Measurements from ENCODE around the gene ZNF584.

The ZNF584 gene

GRCh38 chr19:58398087-58398486 lies 10.4 kb upstream of the ZNF584 start:
- no peaks in the 10 kb centered on the region; the same call in 1 of the 2 replicates for H3K79me2 ChIP-seq (ENCODE audit: low read length)

DNA sequence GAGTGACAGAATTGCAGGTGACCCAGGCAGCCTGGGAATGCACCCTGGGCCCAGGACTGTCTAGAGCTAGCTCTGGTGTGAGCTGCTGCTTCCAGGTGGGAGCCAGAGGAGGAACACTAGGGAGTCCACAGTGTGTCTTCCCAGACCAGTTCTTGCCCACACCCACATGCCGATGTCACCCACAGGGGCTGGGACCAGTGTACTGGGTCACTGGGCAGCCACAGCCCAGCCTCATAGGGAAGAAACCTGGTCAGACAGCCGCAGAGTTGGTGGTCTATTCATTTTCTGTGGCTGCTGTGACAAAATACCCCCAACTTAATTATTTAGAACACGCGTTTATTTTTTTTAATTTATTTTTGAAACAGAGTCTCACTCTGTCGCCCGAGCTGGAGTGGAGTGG lies 9.9 kb upstream of the ZNF584 start:
- TF ChIP-seq EZH2phosphoT487 (IDR thresholded peaks at IDR 0.05; ENCODE audit: low read length) (no peak), EZH2 (optimal IDR thresholded peaks at IDR 0.05; ENCODE audit: low read depth, low read length) (no peak)
- TF ChIP-seq, protein P1, sequence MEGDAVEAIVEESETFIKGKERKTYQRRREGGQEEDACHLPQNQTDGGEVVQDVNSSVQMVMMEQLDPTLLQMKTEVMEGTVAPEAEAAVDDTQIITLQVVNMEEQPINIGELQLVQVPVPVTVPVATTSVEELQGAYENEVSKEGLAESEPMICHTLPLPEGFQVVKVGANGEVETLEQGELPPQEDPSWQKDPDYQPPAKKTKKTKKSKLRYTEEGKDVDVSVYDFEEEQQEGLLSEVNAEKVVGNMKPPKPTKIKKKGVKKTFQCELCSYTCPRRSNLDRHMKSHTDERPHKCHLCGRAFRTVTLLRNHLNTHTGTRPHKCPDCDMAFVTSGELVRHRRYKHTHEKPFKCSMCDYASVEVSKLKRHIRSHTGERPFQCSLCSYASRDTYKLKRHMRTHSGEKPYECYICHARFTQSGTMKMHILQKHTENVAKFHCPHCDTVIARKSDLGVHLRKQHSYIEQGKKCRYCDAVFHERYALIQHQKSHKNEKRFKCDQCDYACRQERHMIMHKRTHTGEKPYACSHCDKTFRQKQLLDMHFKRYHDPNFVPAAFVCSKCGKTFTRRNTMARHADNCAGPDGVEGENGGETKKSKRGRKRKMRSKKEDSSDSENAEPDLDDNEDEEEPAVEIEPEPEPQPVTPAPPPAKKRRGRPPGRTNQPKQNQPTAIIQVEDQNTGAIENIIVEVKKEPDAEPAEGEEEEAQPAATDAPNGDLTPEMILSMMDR (IDR thresholded peaks at IDR 0.05; ENCODE audit: low read length), result no peak

More at GRCh38 chr19:58398087-58398486, 10.4 kb upstream of the ZNF584 start:
- Histone ChIP-seq H3K27ac (ENCODE audit: low read length) (no peak overlapping the region), H3K4me3 (ENCODE audit: low read length) (no peak overlapping the region), H4K20me1 (ENCODE audit: insufficient read depth, low read length) (no peaks in the 10 kb centered on the region), H3K4me1 (ENCODE audit: low read length) (no peaks in the 10 kb centered on the region), H3K9me3 (replicated peaks; ENCODE audit: insufficient read depth, low read length) (no peaks in the 10 kb centered on the region), H3K9ac (ENCODE audit: low read length) (no peak overlapping the region), H3K36me3 (replicated peaks; ENCODE audit: insufficient read depth, low read length) (no peaks in the 10 kb centered on the region; the same call in 1 of the 2 replicates), H3K9me2 (replicated peaks; ENCODE audit: insufficient read depth, low read length) (no peaks in the 10 kb centered on the region), H2AFZ (ENCODE audit: low read length) (no peak overlapping the region), H3K27me3 (replicated peaks; ENCODE audit: insufficient read depth, low read length) (peaks cover 5% of the 10 kb centered on the region; the same call in 1 of the 2 replicates), H3K4me2 (ENCODE audit: low read depth, low read length) (no peak overlapping the region), H3F3A (ENCODE audit: insufficient read depth, low read length) (no peaks in the 10 kb centered on the region)
- DNase-seq, result no peak
- TF ChIP-seq EZH2 (optimal IDR thresholded peaks at IDR 0.05; ENCODE audit: low read depth, low read length), result no peak
- TF ChIP-seq, protein P1 (IDR thresholded peaks at IDR 0.05; ENCODE audit: low read length), result no peak
- no peak for TF ChIP-seq EZH2phosphoT487 (IDR thresholded peaks at IDR 0.05; ENCODE audit: low read length)

GRCh38 chr19:58399903-58400302 lies 8.5 kb upstream of the ZNF584 start:
- Histone ChIP-seq H3K36me3 (replicated peaks; ENCODE audit: insufficient read depth, low read length) (no peaks in the 10 kb centered on the region), H3K4me3 (ENCODE audit: low read length) (no peak overlapping the region), H2AFZ (ENCODE audit: low read length) (no peak overlapping the region), H3K79me2 (ENCODE audit: low read length) (no peaks in the 10 kb centered on the region), H3F3A (ENCODE audit: insufficient read depth, low read length) (no peaks in the 10 kb centered on the region), H3K9ac (ENCODE audit: low read length) (no peak overlapping the region), H4K20me1 (ENCODE audit: insufficient read depth, low read length) (no peaks in the 10 kb centered on the region), H3K9me2 (replicated peaks; ENCODE audit: insufficient read depth, low read length) (no peaks in the 10 kb centered on the region), H3K27ac (ENCODE audit: low read length) (no peak overlapping the region), H3K4me1 (ENCODE audit: low read length) (no peaks in the 10 kb centered on the region), H3K4me2 (ENCODE audit: low read depth, low read length) (no peak overlapping the region), H3K27me3 (replicated peaks; ENCODE audit: insufficient read depth, low read length) (peaks cover 5% of the 10 kb centered on the region; the same call in 1 of the 2 replicates), H3K9me3 (replicated peaks; ENCODE audit: insufficient read depth, low read length) (no peaks in the 10 kb centered on the region)
- TF ChIP-seq EZH2phosphoT487 (IDR thresholded peaks at IDR 0.05; ENCODE audit: low read length) (no peak), EZH2 (optimal IDR thresholded peaks at IDR 0.05; ENCODE audit: low read depth, low read length) (no peak)
- no peak for DNase-seq

More for the DNA sequence above, 9.9 kb upstream of the ZNF584 start:
- Histone ChIP-seq H3K9me2 (replicated peaks; ENCODE audit: insufficient read depth, low read length) (no peaks in the 10 kb centered on the region), H3K79me2 (ENCODE audit: low read length) (no peaks in the 10 kb centered on the region), H3K27me3 (replicated peaks; ENCODE audit: insufficient read depth, low read length) (peaks cover 5% of the 10 kb centered on the region; the same call in 1 of the 2 replicates), H3K4me3 (ENCODE audit: low read length) (no peak overlapping the region), H3K4me1 (ENCODE audit: low read length) (no peaks in the 10 kb centered on the region), H3K9ac (ENCODE audit: low read length) (no peak overlapping the region), H4K20me1 (ENCODE audit: insufficient read depth, low read length) (no peaks in the 10 kb centered on the region), H3K27ac (ENCODE audit: low read length) (no peak overlapping the region), H2AFZ (ENCODE audit: low read length) (no peak overlapping the region), H3K36me3 (replicated peaks; ENCODE audit: insufficient read depth, low read length) (no peaks in the 10 kb centered on the region), H3K4me2 (ENCODE audit: low read depth, low read length) (no peak overlapping the region), H3K9me3 (replicated peaks; ENCODE audit: insufficient read depth, low read length) (no peaks in the 10 kb centered on the region), H3F3A (ENCODE audit: insufficient read depth, low read length) (no peaks in the 10 kb centered on the region)
- no peak for DNase-seq

GRCh38 chr19:58400316-58400915 lies 8.0 kb upstream of the ZNF584 start:
- H3K27me3 ChIP-seq (replicated peaks; ENCODE audit: insufficient read depth, low read length), result peaks cover 5% of the 10 kb centered on the region; the same call in 1 of the 2 replicates
- no peak overlapping the region for H3K27ac ChIP-seq (ENCODE audit: low read length)
- H3F3A ChIP-seq (ENCODE audit: insufficient read depth, low read length), result no peaks in the 10 kb centered on the region
- no peak for TF ChIP-seq EZH2phosphoT487 (IDR thresholded peaks at IDR 0.05; ENCODE audit: low read length)
- TF ChIP-seq, protein P1 (IDR thresholded peaks at IDR 0.05; ENCODE audit: low read length), result no peak
- no peak for TF ChIP-seq EZH2 (optimal IDR thresholded peaks at IDR 0.05; ENCODE audit: low read depth, low read length)
- H3K79me2 ChIP-seq (ENCODE audit: low read length), result no peaks in the 10 kb centered on the region
- H3K4me2 ChIP-seq (ENCODE audit: low read depth, low read length), result no peak overlapping the region
- no peaks in the 10 kb centered on the region for H4K20me1 ChIP-seq (ENCODE audit: insufficient read depth, low read length)
- H3K4me1 ChIP-seq (ENCODE audit: low read length), result no peaks in the 10 kb centered on the region
- DNase-seq, result no peak
- no peaks in the 10 kb centered on the region for H3K36me3 ChIP-seq (replicated peaks; ENCODE audit: insufficient read depth, low read length)
- no peak overlapping the region for H3K9ac ChIP-seq (ENCODE audit: low read length)
- no peaks in the 10 kb centered on the region for H3K9me3 ChIP-seq (replicated peaks; ENCODE audit: insufficient read depth, low read length)
- H3K4me3 ChIP-seq (ENCODE audit: low read length), result no peak overlapping the region
- no peaks in the 10 kb centered on the region for H3K9me2 ChIP-seq (replicated peaks; ENCODE audit: insufficient read depth, low read length)
- no peak overlapping the region for H2AFZ ChIP-seq (ENCODE audit: low read length)
